ENCODE data around the gene PYDC1.
"Not testable (repeated sequence)": the region's sequence is repeated elsewhere in the genome, so short reads cannot be mapped to it uniquely, and the experiment has no call there.

The PYDC1 gene

DNA sequence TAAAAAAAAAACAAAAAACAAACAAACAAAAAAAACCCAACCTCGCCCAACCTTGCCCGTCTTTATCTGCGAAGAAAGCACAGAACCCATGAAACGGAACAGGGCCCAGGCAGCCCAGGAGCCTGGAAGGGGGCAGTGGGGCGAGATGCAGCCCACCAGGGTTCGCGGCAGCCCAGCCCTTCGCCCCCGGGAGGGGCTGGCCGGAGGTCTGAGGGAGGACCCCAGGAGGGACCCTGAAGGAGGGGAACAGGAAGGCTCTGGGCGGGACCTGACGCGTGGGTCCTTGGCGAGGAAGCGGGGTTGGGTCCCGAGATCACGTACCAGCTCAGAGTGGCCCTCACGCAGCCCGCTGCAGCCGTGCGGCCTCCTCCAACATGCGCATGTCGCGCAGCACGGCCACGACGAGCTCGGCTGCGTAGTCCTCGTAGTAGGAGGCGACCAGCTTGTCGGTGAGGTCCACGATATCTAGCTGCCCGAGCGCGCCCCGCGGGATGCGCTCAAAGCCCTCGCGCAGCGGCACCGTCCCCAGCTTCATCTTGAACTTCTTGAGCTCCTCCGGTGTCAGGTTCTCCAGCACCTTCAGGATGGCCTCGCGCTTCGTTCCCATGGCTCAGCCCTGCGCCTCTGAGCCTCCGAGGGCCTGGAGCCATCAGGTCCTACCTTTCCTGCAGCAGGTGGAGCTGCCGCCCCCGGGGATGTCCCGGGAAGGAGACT, at the start of gene PYDC1:
Gene PYDC1 (minus strand): TSS at position 714 of the 714 bp plus-strand sequence. CDS start 107 bp downstream, at position 607.
- DNase-seq, result no peak

DNA sequence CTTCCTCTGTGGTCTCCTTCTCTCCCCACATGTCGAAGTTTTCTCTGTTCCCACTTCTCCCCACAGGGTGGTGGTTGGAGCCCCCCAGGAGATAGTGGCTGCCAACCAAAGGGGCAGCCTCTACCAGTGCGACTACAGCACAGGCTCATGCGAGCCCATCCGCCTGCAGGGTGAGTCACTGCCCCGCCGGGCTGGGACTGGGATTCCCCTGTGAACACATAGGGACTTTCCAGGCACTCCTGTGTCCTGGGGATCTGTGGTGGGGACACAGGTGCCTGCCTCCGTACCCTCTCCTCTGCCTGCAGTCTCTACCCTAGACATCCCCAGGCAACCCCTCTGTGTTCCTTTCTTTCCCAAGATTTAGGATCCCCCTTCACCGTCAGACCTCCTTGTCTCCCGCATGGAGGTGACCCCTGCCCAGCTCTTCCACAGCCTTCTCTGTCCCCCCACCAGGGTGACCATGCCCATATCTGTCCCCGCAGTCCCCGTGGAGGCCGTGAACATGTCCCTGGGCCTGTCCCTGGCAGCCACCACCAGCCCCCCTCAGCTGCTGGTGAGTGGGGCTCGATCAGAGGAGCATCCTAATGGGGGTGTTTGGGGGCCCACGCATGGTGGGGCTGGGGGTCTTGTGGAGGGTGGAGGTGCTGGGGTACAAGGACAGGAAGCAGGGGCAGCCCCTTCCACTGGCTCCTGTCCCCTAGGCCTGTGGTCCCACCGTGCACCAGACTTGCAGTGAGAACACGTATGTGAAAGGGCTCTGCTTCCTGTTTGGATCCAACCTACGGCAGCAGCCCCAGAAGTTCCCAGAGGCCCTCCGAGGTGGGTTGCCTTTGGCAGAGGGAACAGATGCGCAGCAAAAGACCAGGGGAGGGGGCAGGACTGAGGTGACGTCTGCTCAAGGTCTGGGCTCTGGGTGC, 48.7 kb upstream of the PYDC1 start:
- DNase-seq, result no peak

DNA sequence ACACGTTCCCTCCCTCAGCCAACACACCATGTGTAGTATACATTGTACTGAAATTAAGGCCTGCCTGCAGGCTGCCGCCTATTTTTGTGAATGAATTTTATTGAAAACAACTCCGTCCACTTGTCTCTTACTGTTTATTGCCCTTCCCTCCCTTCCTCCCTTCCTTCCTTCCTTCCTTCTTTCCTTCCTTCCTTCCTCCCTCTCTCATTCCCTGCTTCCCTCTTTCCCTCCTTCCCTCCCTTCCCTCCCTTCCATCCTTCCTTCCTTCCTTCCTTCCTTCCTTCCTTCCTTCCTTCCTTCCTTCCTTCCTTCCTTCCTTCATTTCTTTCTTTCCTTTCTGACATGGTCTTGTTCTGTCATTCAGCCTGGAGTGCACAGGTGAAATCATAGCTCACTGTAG, 45.1 kb upstream of the PYDC1 start:
- no peak for DNase-seq

DNA sequence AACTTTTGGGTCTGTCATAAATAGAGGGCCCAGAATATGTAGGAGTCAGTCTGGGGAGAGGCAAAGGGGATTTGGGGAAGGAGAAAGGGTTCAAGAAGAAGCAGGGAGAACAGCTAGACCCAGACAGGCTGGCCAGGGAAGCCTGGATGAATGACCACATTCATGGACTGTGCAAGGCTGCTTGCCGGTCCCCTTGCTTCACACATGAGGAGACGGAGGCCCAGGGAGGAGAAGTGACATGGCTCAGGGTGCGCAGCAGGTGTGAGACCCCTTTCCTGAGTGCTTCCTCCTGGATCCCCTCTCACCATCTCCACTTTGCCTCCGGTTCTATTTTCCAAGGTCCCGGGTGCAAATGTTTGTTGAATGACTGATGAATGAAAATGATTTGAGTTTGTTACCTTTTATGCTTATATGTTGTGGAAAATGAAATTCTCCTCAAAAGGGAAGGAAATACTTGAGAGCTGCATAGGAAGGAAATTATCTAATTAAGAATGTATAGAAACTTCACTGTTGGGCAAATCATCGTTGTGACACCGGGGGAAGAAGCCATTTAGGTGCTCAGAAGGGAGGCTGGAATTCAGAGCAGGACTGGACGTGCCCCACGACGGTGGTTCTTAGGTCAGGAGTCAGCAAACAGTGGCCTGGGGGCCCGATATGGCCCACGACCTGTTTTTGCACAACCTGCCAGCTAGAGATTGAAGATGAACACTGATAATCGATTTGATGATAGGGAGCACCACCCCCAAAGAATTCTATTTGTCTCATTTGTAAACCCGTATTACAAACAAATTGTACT, 43.4 kb upstream of the PYDC1 start:
- DNase-seq, result no peak

DNA sequence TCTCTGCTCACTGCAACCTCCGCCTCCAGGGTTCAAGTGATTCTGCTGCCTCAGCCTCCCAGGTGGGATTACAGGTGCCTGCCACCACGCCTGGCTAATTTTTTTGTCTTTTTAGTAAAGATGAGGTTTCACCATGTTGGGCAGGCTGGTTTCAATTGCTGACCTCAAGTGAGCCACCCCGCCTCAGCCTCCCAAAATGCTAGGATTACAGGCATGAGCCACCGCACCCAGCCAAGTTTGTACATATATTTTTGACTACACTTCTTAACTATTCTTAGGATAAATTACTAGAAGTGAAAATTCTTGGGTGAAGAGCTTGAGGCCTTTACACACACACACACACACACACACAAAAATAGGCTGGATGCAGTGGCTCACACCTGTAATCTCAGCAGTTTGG, 41.4 kb upstream of the PYDC1 start:
- DNase-seq, result no peak

DNA sequence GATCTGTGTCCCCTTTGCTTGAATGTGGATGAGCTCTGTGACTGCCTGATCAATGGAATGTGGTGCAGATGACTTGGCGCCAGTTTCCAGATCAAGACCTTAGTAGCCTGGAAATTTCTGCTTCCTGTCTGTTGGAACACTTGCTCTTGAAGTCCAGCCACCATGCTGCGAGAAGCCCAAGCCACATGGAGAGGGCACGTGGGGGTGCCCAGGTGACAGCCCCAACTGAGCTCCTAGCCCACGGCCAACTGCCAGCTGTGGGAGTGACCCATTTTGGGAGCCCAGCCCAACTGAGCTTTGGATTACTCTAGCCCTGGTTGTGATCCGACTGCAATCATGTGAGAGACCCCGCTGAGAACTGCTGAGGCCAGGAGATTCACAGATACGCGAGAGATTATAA, 39.5 kb upstream of the PYDC1 start:
- DNase-seq, result no peak

DNA sequence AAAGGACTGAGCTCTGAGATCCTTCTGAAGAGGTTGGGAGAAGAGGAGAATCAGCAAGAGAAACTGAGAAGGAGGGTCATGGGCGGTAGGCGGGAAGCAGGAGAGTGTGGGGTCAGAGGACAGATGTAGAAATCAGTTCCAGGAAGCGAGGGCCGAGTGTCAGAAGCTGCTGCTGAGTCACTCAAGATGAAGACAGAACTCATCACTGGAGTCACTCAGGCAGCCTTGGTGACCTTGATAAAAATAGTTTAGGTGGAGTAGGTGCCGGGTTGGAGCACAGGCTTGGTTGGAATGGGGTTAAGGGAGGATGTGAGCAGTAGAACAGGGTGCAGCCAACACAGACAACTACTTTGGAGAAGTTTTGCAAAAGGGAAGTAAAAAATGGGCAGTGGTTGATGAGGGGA, 36.7 kb upstream of the PYDC1 start:
- no peak for DNase-seq

DNA sequence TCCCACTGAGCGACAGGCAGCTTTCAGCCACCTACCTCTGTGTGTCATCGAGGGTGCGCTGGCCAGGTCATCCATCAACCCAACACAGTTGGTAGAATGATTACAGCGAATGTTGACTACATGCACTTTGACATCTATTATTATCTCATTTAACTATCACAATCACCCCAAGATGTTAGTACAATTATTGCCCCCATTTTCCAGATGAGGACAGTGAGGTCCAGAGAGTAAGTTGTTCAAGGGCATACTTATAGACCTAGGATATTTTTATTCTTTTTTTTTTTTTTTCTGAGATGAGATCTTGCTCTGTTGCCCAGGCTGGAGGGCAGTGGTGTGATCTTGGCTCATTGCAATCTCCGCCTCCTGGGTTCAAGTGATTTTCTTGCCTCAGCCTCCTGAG, 34.5 kb upstream of the PYDC1 start:
- DNase-seq, result no peak

DNA sequence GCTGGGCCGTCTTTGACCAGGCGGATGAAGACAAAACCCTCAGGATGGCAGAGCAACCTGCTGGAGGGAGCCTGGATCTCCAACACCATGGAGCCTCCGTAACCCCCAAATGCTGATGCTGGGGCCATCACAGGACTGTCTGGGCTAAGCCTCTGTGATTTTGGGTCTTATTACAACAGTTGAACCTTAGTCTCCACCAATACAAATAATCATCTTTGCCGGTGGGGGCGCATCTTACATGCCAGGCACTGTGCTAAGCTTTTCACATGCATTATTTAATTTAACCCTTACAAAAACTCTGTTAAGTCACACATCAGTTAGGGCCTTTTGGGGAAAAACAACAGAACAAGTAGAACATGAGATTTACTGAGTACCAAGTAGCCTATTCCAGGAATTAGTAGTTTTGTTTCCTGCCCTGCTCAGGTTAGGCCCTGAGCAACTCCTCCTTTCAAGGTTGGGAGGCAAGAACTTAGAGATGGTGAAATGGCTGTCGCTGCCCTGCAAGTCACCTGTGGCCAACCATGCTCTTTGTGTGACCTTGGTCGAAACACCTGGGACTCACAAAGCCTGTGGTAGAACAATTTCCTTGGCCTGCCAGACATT, 33.9 kb upstream of the PYDC1 start:
- DNase-seq, result no peak

DNA sequence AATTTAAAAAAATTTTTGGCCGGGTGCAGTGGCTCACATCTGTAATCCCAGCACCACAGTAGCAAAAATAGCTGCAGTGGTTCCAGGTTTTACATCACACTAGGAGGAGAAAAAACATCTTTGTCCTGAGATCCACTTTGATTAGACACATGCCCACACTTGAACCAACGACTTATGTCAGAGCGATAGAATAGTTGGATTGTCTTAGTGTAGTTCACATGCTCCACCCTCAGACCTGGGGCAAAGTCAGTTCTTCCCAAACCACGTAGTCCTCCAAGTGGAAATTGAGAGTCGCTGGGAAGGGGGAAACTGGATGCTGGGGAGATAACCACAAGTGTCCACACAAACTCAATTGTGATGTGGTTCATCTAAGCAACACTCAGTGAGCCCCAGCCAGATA, 31.4 kb upstream of the PYDC1 start:
- no peak for DNase-seq

DNA sequence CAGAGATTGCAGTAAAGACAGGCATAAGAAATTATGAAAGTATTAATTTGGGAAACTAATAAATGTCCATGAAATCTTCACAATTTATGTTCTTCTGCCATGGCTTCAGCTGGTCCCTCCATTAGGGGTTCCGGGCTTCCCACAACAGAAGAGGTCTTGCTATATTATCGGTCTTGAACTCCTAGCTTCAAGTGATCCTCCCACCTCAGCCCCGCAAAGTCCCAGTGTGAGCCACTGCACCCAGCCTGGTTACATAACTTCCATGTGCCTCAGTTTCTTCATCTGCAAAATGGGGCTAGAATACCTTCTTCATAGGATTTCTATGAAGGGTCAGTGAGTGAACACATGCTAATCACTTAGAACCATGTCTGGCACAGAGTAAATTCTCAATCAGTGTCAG, 29.4 kb upstream of the PYDC1 start:
- DNase-seq, result no peak

DNA sequence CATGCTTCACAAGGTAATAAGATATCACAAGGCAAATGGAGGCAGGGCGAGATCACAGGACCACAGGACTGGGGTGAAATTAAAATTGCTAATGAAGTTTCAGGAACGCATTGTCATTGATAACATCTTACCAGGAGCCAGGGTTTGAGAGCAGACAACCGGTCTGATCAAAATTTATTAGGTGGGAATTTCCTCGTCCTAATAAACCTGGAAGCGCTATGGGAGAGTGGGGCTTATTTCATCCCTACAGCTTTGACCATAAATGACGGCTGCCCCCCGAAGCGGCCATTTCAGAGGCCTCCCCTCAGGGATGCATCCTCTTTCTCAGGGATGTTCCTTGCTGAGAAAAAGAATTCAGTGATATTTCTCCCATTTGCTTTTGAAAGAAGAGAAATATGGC, 28.7 kb upstream of the PYDC1 start:
- DNase-seq, result not testable (repeated sequence)

DNA sequence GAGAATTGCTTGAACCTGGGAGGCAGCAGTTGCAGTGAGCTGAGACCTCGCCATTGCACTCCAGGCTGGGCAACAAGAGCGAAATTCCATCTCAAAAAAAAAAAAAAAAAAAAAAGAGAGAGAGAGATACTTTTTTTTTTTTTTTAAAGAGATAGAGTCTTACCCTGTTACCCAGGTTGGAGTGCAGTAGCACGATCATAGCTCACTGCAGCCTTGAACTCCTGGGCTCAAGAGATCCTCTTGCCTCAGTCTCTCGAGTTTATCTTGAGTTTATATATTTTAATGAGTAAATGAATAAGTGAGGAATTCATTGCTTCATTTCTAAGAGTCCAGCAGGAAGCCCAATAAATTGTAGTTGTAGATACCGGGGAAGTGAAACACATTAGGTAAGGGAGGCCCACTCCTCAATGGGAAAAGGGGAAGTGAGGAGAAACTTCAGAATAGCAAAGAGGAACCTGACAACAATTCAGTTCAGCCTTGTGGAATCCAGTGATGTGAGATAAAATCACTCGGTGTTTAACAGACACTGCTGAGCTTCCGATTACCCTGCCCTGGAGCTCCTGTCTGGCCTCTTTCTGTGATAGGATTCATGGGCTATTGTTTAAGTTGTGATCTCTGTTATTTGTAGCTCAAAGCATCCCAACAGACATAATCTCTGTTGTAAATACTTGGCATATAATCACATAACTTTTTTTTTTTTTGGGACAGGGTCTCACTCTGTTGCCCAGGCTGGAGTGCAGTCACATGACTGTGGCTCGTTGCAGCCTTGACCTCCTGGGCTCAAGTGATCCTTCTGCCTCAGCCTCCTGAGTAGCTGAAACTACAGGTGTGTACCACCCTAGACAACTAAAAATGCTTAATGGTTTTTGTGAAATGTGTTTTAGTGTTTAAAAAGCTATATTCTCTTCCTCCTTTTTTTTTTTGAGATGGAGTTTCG, 27.1 kb upstream of the PYDC1 start:
- DNase-seq, result no peak

DNA sequence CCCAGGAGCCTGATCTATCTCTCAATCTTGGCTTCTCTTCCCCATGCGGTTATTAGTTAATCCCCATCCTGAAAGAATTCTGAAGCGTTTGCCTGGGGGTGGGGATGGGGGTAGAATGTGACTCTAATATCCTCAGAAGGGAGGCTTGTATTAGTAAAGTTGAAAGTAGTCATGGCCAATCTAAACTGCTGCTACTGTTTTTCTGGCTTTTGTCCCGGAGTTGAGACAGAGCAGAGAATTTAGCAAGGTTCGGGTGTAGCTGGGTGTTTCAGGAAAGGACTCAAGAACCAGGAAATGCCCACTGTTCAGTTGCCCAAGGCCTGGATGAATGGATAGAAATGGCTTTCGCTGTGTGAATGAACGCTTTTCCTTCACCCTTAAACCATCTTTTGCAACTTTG, 25.3 kb upstream of the PYDC1 start:
- DNase-seq, result no peak

DNA sequence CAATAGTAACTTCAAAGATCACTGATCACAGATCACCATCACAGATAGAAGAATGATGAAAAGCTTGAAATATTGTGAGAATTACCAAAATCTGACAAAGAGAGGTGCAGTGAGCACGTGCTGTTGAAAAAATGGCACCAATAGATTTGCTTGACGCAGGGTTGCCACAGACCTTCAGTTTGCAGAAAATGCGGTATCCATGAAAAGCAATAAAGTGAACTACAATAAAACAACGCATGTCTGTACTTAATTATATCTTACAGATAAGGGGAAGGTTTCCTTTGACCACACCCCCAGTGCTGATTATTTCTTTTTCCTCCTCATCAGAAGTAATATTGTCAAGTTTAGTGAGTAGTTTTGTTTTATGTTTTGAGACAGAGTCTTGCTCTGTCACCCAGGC, 21.1 kb upstream of the PYDC1 start:
- no peak for DNase-seq

DNA sequence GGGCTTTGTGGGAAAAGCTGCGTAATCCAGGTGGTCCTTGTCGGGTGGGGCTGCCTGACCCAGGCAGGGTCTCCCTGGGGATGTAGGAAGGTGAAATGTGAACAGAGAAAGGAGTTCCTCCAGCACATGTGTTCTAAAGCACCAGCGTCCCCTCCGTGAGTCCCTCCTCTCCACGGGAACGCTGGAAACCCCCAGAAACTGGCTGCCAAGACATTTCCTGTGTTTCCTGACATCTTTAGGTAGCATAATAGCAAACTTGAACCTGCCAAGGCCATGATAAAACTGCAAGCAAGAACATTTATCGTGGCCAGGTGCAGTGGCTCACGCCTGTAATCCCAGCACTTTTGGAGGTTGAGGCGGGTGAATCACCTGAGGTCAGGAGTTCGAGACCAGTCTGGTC, 12.6 kb upstream of the PYDC1 start:
- DNase-seq, result no peak

DNA sequence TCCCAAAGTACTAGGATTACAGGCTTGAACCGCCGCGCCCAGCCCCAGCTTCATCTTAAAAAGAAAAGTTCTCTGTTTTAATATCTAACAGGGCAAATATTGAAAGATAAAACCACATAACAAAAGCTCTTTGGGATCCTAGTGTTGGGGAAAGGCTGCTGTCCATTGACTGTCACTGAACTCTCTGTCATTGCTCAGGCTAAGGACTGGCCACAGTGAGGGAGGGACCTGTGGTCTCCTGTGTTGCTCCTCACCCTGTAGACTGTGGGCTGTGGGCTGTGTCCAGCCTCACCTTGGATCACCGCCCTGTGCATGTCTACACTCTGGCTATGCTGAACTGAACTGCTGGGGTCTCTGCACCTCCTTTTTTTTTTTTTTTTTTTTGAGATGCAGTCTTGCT, 11.3 kb upstream of the PYDC1 start:
- no peak for DNase-seq

DNA sequence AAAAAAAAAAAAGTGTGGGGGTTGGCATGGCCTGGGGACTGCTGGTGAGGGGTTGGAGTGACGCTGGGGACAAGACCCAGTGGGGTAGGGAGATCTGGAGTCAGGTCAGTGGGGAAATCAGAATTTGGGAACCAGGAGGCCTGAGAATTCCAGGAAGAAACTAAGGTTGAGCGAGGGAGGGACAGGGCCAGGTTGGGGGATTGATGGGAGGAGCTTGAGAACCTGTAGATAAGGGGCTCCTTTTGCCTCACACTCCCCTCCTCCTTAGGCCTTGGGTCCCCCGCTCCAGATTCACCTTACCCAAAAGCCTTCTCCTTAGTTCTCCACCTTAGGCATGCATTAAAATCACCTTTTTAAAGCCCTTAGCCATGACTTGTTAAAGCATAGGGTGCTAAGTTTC, 8.3 kb upstream of the PYDC1 start:
- no peak for DNase-seq

DNA sequence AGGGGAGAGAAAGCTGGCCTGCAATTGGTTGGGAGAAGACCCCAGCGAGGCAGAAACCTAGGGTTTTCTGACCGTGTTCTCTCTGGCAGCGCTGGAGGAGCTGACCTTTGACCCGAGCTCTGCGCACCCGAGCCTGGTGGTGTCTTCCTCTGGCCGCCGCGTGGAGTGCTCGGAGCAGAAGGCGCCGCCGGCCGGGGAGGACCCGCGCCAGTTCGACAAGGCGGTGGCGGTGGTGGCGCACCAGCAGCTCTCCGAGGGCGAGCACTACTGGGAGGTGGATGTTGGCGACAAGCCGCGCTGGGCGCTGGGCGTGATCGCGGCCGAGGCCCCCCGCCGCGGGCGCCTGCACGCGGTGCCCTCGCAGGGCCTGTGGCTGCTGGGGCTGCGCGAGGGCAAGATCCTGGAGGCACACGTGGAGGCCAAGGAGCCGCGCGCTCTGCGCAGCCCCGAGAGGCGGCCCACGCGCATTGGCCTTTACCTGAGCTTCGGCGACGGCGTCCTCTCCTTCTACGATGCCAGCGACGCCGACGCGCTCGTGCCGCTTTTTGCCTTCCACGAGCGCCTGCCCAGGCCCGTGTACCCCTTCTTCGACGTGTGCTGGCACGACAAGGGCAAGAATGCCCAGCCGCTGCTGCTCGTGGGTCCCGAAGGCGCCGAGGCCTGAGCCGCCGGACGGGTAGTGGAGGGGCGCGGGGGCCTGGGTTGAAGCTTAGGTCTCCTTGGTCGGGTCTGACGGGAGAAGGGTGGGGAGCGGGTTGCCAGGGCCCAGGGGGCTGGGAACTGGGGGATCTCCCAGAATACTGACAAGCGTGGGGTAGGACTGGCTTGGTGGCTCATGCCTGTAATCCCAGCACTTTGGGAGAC, 7.4 kb upstream of the PYDC1 start:
- no peak for DNase-seq

DNA sequence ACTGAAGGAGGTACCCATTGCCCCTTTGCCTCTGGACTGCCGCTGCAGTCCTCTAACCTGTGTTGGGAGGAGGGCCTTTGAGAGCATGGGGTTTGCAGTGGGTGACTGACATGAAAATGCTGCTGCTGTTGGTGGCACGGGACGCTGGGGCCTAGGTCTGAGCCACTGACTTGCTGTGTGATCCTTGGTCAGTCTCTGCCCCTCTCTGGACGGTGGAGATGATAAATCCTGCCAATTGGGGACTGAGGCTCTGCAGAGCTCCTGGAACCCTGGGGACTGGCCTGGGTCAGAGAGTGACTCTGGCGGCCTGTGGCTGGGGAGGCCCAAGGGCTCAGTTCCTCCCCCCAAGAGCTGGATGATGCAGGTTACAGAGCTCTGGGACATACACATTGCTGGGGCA, 6.1 kb upstream of the PYDC1 start:
- DNase-seq, result no peak
